Prostate gland (tissue), 2 donors: ENCODE measurements around the gene HERC5.

Experiments
- CTCF ChIP-seq, 4 experiments: fragments of 200-600 bp in 2 of 4; fragments of 450-650 bp in 2 of 4; sonication (generic) in 2 of 4; IDR thresholded peaks; 1 replicate in 3 of 4; 2 replicates in 1 of 4; pipeline ENCODE4 v1.5.1; 2016 to 2019; ENCODE audit warnings: antibody characterized with exemption in 4 of 4, mild to moderate bottlenecking in 2 of 4, moderate library complexity in 2 of 4
- POLR2A ChIP-seq: fragments of 450-650 bp; IDR thresholded peaks from one replicate; pipeline ENCODE4 v1.6.1; 2016; ENCODE audit warnings: antibody characterized with exemption, mild to moderate bottlenecking
- POLR2AphosphoS5 ChIP-seq: sonication (generic); formaldehyde crosslinking; IDR thresholded peaks from one replicate; pipeline ENCODE4 v1.6.1; 2017; ENCODE audit warnings: antibody characterized with exemption

GRCh38 chr4:88451205-88451604, 5.7 kb upstream of the HERC5 start:
- TF ChIP-seq POLR2AphosphoS5 (no peak), CTCF (IDR thresholded peaks at IDR 0.05) (no peak), POLR2A (no peak)
